Endothelial cell of umbilical vein (primary cell): ENCODE measurements around the gene RAB25. TPM values are rescaled to one million over a fixed set of nuclear protein-coding genes. Genes with fewer than 3 reads are reported as not detected.

ENCODE experiments used
- BruUV-seq: library from RNA; stranded (reverse); fragments of 400-500 nt; replicated peaks from 2 replicates; lab custom pipeline; 2021; lab: Mats Ljungman, UMichigan
- CTCF ChIA-PET: fragments of 300-600, 350-600 bp; sonication (Branson Sonifier 250); formaldehyde crosslinking; loops from one replicate; lab custom pipeline; 2021; ENCODE audit warnings: antibody characterized with exemption, inconsistent platforms; lab: Charles Lee
- POLR2A ChIA-PET: fragments of 300-600, 350-600 bp; sonication (Branson Sonifier 250); formaldehyde crosslinking; loops from one replicate; lab custom pipeline; 2021; ENCODE audit warnings: antibody characterized with exemption, inconsistent platforms; lab: Charles Lee
- DNase-seq: peaks from one replicate; pipeline ENCODE4 v3.0.0-alpha.2; 2011; ENCODE audit warnings: low read depth, low spot score
- FAIRE-seq: peaks from 2 replicates; lab custom pipeline; 2011; peaks lifted over from hg19 to GRCh38; lab: Jason Lieb, UNC
- H2AFZ ChIP-seq: 2 replicates; pipeline ENCODE4 v1.6.0; 2012; ENCODE audit warnings: low read depth, low read length, control low read depth, inconsistent platforms
- H3K27ac ChIP-seq: 2 replicates; pipeline ENCODE4 v1.5.1; 2011; ENCODE audit warnings: low read depth, mild to moderate bottlenecking, control low read depth, low read length, moderate library complexity; ENCODE audit not compliant: insufficient read depth
- H3K27me3 ChIP-seq, 2 experiments: 2 replicates each; pipeline versions ENCODE4 v1.6.0 to v1.6.1; 2011; ENCODE audit warnings: low read length in 2 of 2, mixed read lengths in 1 of 2; ENCODE audit not compliant: control insufficient read depth in 2 of 2, insufficient read depth in 2 of 2
- H3K36me3 ChIP-seq, 2 experiments: 2 replicates in 1 of 2; 3 replicates in 1 of 2; pipeline ENCODE4 v1.5.1; 2011; ENCODE audit warnings: low read length in 2 of 2, mild to moderate bottlenecking in 1 of 2, moderate library complexity in 1 of 2; ENCODE audit not compliant: control insufficient read depth in 2 of 2, insufficient read depth in 2 of 2; ENCODE audit errors: extremely low read depth in 1 of 2
- H3K4me1 ChIP-seq: 3 replicates; pipeline ENCODE4 v1.5.1; 2011; ENCODE audit warnings: mild to moderate bottlenecking, low read length; ENCODE audit not compliant: control insufficient read depth, insufficient read depth; ENCODE audit errors: extremely low read depth
- H3K4me2 ChIP-seq: 2 replicates; pipeline ENCODE4 v1.6.1; 2011; ENCODE audit warnings: low read length, control low read depth, mixed read lengths; ENCODE audit not compliant: insufficient read depth
- H3K4me3 ChIP-seq, 3 experiments: fragments of 200-600 bp in 1 of 3; sonication (generic), shearing (Covaris generic) in 1 of 3; replicated peaks in 1 of 3; 2 replicates each; pipeline ENCODE4 v1.5.1; 2011 to 2016; ENCODE audit warnings: control low read depth in 3 of 3, low read length in 3 of 3, mild to moderate bottlenecking in 2 of 3, inconsistent platforms in 1 of 3, low read depth in 1 of 3, moderate library complexity in 1 of 3; ENCODE audit not compliant: insufficient read depth in 1 of 3
- H3K79me2 ChIP-seq: 2 replicates; pipeline ENCODE4 v1.6.0; 2012; ENCODE audit warnings: low read length, inconsistent platforms; ENCODE audit not compliant: control insufficient read depth, insufficient read depth
- H3K9ac ChIP-seq: replicated peaks from 2 replicates; pipeline ENCODE3; 2011; ENCODE audit warnings: low read length, control low read depth; ENCODE audit not compliant: insufficient read depth; ENCODE audit errors: extremely low read depth
- H3K9me1 ChIP-seq: replicated peaks from 3 replicates; pipeline ENCODE4 v1.6.0; 2011; ENCODE audit warnings: mild to moderate bottlenecking, low read length; ENCODE audit not compliant: control insufficient read depth, insufficient read depth; ENCODE audit errors: extremely low read depth
- H3K9me3 ChIP-seq: replicated peaks from 2 replicates; pipeline ENCODE4 v1.5.1; 2012; ENCODE audit warnings: low read length, inconsistent platforms; ENCODE audit not compliant: control insufficient read depth, insufficient read depth
- H4K20me1 ChIP-seq: replicated peaks from 2 replicates; pipeline ENCODE3; 2011; ENCODE audit warnings: mild to moderate bottlenecking, low read length; ENCODE audit not compliant: control insufficient read depth, insufficient read depth; ENCODE audit errors: extremely low read depth
- EZH2 ChIP-seq: IDR thresholded peaks from 2 replicates; pipeline ENCODE4 v1.6.1; 2012; ENCODE audit warnings: borderline replicate concordance, low read depth, mild to moderate bottlenecking, moderate library complexity, low read length, inconsistent platforms; ENCODE audit not compliant: severe bottlenecking
- FOS ChIP-seq: IDR thresholded peaks from 2 replicates; pipeline ENCODE4 v1.6.1; 2011; ENCODE audit warnings: mild to moderate bottlenecking, low read length, moderate library complexity, borderline replicate concordance; ENCODE audit not compliant: insufficient read depth
- GATA2 ChIP-seq: IDR thresholded peaks from 2 replicates; pipeline ENCODE4 v1.7.0; 2011; ENCODE audit warnings: low read depth, mild to moderate bottlenecking, moderate library complexity, mixed read lengths, low read length; ENCODE audit not compliant: insufficient read length, insufficient read depth
- JUN ChIP-seq: IDR thresholded peaks from 2 replicates; pipeline ENCODE4 v1.6.1; 2011; ENCODE audit warnings: borderline replicate concordance, low read depth; ENCODE audit not compliant: insufficient read length, insufficient read depth
- MAX ChIP-seq: IDR thresholded peaks from 2 replicates; pipeline ENCODE4 v1.6.1; 2011; ENCODE audit not compliant: insufficient read depth, insufficient read length
- MYC ChIP-seq: IDR thresholded peaks from one replicate; pipeline ENCODE4 v1.6.1; 2011; ENCODE audit warnings: mild to moderate bottlenecking, low read depth, low read length
- POLR2A ChIP-seq: IDR thresholded peaks from 2 replicates; pipeline ENCODE4 v1.6.1; 2012; ENCODE audit warnings: low read depth, mild to moderate bottlenecking, control low read depth, low read length
- POLR2AphosphoS5 ChIP-seq: IDR thresholded peaks from 2 replicates; pipeline ENCODE4 v1.6.1; 2012; ENCODE audit warnings: low read depth, mild to moderate bottlenecking, control low read depth, low read length, moderate library complexity; ENCODE audit not compliant: insufficient read depth
- dilution Hi-C: fragments of 300-500 bp; cut with MboI; formaldehyde crosslinking; loops from one replicate; pipeline ENCODE4 v1.15.0; 2019; ENCODE audit warnings: low sequenced_read_pairs; ENCODE audit not compliant: extremely low pct_ligation_motif_present
- intact Hi-C: fragments of 100-400 bp; cut with micrococcal nuclease; formaldehyde crosslinking; loops from one replicate; pipeline ENCODE4 v1.10.0; 2022
- polyA plus RNA-seq, 4 experiments: library from polyadenylated mRNA; depleted of rRNA in 3 of 4; stranded (reverse) in 3 of 4; unstranded in 1 of 4; fragments of >200 nt; gene quantifications; 2 replicates each; pipeline versions ENCODE4 v1.2.1 to v1.2.3, GENCODE V29; 2011 to 2012; ENCODE audit warnings: missing spikeins in 1 of 4
- total RNA-seq: library from RNA; stranded (reverse); gene quantifications from 2 replicates; pipeline ENCODE4 v1.2.3, GENCODE V29; 2021
- TF ChIP-seq, protein P1 (sequence below), 2 donors: IDR thresholded peaks; 1 replicate in 1 of 2; 2 replicates in 1 of 2; pipeline ENCODE4 v1.5.1; 2011; ENCODE audit warnings: low read length in 2 of 2, mild to moderate bottlenecking in 2 of 2, moderate library complexity in 2 of 2, control low read depth in 1 of 2, inconsistent platforms in 1 of 2, low read depth in 1 of 2; ENCODE audit not compliant: insufficient read depth in 1 of 2; ENCODE audit errors: extremely low read depth in 1 of 2

Gene RAB25
- total and polyA plus RNA-seq, 2 donors (not counting 3 experiments of a cell fraction or from before 2014, with no cell fraction given): not detected

DNA sequence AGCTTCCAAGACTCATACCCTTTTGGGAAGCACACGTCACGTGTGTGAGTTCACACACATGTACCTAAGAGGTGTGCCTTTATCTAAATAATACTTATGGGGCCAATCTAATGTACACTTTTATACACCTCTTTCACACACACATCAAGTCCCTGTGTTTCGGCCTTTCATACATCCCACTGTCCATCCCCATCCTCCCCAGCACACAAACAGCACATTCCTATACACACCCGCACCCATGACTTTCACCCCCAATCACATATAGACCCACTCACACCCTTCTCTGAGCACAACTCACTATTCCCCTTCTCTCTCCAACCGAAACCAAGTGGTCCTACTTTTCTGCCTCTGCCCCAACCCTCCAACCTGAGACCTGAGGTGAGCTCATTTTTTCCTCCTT is 17.8 kb downstream of the RAB25 start:
- Histone ChIP-seq H3K4me1 (peaks cover 17% of the 10 kb centered on the region), H3K27me3 (no peaks in the 10 kb centered on the region), H3K4me3 (no peak overlapping the region), H3K79me2 (peaks cover 46% of the 10 kb centered on the region), H3K9me1 (no peaks in the 10 kb centered on the region), H2AFZ (no peak overlapping the region), H3K36me3 (peaks cover 8 to 33% of the 10 kb centered on the region in 2 experiments), H3K27ac (no peak overlapping the region), H3K9me3 (no peaks in the 10 kb centered on the region), H3K4me2 (no peak overlapping the region), H4K20me1 (no peaks in the 10 kb centered on the region), H3K9ac (no peak overlapping the region)
- dilution Hi-C loops (no loop called here), intact Hi-C loops (no loop called here)
- ChIA-PET CTCF (interaction anchor here (1.0 to 2.5 kb wide), 2 partner anchors 12 to 18 kb away, joined by 3 to 9 read pairs; no protein-coding TSS in a partner anchor), POLR2A (no interaction called here)
- no peak for TF ChIP-seq GATA2
- FAIRE-seq (no peak), DNase-seq (no peak)
- no TSS peak for BruUV-seq

DNA sequence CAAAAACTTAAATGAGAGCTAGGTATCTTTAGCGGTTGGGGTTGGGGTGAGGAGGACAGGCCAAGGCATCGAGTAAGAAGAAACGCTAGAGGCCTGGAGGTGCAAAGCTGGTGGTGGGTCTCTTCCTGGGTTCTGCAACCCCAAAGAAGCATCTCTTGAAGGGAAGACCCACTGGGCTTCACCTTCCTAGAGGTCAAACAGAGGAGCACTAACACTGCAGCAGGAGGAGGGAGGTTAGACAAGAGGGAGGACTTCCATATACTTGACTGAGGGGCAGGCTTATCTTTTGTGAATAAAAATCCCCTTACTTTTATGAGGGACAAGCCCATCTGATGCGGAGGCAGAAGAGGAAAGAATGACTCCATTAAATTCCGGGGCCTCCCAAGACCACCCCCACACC is 18.8 kb downstream of the RAB25 start:
- H3K79me2 ChIP-seq: peaks cover 46% of the 10 kb centered on the region
- peaks cover 8 to 29% of the 10 kb centered on the region in 2 experiments for H3K36me3 ChIP-seq
- peak overlapping the region; percentile 76 for H3K4me2 ChIP-seq
- TF ChIP-seq MAX: no peak
- TF ChIP-seq, protein P1, sequence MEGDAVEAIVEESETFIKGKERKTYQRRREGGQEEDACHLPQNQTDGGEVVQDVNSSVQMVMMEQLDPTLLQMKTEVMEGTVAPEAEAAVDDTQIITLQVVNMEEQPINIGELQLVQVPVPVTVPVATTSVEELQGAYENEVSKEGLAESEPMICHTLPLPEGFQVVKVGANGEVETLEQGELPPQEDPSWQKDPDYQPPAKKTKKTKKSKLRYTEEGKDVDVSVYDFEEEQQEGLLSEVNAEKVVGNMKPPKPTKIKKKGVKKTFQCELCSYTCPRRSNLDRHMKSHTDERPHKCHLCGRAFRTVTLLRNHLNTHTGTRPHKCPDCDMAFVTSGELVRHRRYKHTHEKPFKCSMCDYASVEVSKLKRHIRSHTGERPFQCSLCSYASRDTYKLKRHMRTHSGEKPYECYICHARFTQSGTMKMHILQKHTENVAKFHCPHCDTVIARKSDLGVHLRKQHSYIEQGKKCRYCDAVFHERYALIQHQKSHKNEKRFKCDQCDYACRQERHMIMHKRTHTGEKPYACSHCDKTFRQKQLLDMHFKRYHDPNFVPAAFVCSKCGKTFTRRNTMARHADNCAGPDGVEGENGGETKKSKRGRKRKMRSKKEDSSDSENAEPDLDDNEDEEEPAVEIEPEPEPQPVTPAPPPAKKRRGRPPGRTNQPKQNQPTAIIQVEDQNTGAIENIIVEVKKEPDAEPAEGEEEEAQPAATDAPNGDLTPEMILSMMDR (IDR thresholded peaks at IDR 0.05; ENCODE audit: extremely low read depth in 1 of 2, insufficient read depth in 1 of 2, low read depth in 1 of 2, low read length in 2 of 2): no peak
- no peak for TF ChIP-seq POLR2A
- no peak for TF ChIP-seq FOS
- TF ChIP-seq MYC: no peak
- TF ChIP-seq GATA2: no peak
- TF ChIP-seq EZH2: no peak
- no peak for TF ChIP-seq JUN
- no peak for TF ChIP-seq POLR2AphosphoS5
- H3K4me1 ChIP-seq: peaks cover 18% of the 10 kb centered on the region
- POLR2A ChIA-PET: no interaction called here
- peak overlapping the region in 2 of 3 experiments; percentile 88 to 97 for H3K4me3 ChIP-seq
- CTCF ChIA-PET: interaction anchor here (1.0 to 2.5 kb wide), 2 partner anchors 13 to 17 kb away, joined by 3 to 9 read pairs; no protein-coding TSS in a partner anchor
- no peaks in the 10 kb centered on the region for H3K9me3 ChIP-seq
- no peaks in the 10 kb centered on the region for H4K20me1 ChIP-seq
- no peak for DNase-seq
- dilution Hi-C loops (no loop called here), intact Hi-C loops (loop anchor here (10.0 kb wide), 1 partner anchor 255 kb away; the partner anchor contains the start of genes CCT3 and TSACC)
- FAIRE-seq: no peak
- no peaks in the 10 kb centered on the region for H3K27me3 ChIP-seq
- no peak overlapping the region for H3K27ac ChIP-seq
- no peak overlapping the region for H2AFZ ChIP-seq
- H3K9ac ChIP-seq: peak overlapping the region; percentile 70
- no TSS peak for BruUV-seq
- H3K9me1 ChIP-seq: no peaks in the 10 kb centered on the region
